HG03108 (cell line): ENCODE data around the gene MREG.
"Not testable (repeated sequence)": the region's sequence is repeated elsewhere in the genome, so short reads cannot be mapped to it uniquely, and the experiment has no call there.

ENCODE experiments used
- ATAC-seq: cut with Tn5 transposase; IDR thresholded peaks from one replicate; pipeline ENCODE4 v1.9.1; 2021; ENCODE audit warnings: moderate library complexity; ENCODE audit not compliant: unreplicated experiment

MREG gene

DNA sequence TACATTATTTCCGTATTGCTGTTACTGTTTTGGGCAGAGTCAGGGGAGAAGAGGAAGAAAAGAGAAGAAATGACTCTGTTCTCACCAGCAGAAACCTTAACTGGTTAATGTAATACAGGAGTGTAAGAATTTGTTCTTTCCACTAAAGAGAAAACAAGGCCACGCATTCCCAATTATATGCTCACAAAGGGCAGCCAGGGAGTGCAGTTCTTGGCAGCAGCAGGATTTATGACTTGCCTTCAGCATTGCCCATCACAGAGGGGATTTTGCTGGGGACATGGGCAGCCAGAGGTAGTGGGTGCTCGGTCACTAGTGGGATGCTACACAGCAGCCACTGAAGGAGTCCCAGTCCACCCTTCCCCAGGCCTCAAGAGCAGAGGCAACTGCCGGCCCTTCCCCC is 18.4 kb downstream of the MREG start:
- no peak for ATAC-seq

GRCh38 chr2:215988556-215989207 is 24.7 kb downstream of the MREG start:
- ATAC-seq: not testable (repeated sequence)

DNA sequence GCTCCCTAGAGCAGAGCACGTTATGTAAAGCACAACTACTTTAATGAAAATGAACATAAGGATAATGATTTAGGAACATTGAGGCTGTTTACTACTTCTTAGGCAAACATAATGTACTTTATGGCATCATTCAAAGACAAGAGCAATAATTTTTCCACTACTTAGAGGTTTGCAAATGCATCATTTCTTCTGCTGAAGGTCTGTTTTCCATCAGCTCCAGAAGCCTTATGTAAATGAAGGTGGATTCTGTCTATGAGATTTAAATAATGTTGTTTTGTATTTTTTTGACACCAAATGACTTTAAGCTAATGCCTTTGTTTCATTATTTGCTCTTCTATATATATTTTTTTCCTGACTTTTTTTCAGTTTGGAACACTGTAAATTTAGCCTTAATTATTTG is 28.1 kb downstream of the MREG start:
- ATAC-seq: no peak

GRCh38 chr2:215984661-215985060 is 28.7 kb downstream of the MREG start:
- no peak for ATAC-seq

GRCh38 chr2:215983581-215984351 is 29.6 kb downstream of the MREG start:
- ATAC-seq: peak; percentile 61

DNA sequence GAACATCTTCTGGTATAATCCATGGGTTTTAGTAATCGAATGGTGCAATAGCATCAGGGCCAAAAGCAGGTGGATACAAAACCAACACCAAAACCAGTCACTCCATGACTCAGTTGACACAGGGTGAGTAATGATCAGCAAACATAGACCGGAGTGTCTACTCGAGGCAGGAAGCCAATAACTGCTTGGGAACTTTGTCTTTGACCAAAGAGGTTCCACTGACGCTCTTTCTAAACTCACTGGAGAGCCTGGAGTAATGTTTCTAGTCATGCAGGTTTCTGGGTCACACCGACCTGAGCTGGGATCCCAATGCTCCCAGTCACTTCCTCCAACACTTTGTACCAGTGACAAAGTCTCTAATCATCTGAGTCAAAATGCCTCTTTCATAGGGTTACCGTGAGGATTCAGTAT is 30.9 kb downstream of the MREG start:
- peak; percentile 49 for ATAC-seq

- ATAC-seq: no peak
These were observed 32.2 kb downstream of the MREG start for GRCh38 chr2:215981115-215981514.

- peak; percentile 38 for ATAC-seq
These were observed 33.7 kb downstream of the MREG start for GRCh38 chr2:215979620-215980019.

DNA sequence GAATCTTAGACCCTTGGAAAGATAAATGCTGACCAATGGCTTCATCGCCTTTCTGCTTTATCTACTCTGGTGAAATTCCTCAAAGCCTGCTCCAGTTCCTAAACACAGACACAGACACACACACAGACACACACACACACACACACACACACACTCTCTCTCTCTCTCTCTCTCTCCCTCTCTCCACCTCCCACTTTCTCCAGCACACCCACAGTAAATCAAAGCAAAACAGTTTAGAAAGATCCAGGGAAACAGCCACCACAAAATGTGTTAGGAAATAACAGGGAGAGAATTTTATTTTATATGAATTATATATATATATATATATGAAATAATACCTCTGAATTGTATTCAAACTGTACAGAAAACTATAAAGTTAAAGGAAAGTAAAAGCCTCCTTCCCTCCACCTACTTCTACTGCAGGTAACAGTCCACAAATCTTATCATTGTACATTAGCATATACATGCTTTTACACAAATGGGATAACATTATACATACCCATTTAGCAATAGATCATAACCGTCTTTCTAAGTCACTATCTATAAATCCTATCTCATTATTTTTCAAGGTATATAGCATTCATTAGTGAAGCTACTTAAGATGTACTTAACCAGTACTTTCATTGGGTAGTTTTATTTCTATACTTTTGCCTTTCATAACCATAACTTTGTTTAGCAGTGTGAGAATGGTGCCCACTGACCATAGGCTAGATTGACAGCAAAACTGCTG is 38.5 kb downstream of the MREG start:
- ATAC-seq: no peak

DNA sequence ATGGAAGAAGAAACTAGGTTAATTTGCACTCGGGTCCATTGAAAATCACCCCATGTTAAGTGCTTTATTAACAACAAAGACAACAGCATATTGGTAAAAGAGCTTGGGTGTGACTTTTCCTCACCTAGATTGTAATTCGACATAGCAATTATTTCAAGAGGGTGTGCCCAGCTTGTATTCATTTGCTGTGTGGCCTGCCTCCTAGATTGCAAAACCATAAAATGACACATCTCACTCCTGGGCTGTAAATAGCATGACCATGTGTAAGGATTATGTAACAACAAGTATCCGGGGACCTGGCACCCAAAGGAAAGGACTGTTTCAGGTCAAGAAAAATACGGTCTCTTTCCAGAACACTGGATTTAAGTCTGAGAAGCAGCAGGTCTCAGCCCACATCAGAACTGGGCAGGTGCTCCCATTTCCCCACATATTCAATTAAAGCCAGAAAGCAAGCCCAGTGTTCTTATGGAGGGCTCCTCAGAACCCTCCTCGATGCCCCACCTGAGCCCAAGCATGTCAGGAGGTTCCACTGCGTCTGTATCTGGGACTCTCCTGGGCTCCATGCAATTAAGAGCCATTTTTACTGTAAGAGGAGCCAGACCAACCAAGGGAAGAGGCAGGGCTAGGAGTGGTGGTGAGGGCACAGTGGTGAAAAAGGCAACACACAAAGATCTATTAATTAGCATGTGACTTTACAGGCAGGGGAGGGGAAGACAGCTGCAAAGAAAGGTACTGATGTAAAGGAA is 39.2 kb downstream of the MREG start:
- no peak for ATAC-seq

DNA sequence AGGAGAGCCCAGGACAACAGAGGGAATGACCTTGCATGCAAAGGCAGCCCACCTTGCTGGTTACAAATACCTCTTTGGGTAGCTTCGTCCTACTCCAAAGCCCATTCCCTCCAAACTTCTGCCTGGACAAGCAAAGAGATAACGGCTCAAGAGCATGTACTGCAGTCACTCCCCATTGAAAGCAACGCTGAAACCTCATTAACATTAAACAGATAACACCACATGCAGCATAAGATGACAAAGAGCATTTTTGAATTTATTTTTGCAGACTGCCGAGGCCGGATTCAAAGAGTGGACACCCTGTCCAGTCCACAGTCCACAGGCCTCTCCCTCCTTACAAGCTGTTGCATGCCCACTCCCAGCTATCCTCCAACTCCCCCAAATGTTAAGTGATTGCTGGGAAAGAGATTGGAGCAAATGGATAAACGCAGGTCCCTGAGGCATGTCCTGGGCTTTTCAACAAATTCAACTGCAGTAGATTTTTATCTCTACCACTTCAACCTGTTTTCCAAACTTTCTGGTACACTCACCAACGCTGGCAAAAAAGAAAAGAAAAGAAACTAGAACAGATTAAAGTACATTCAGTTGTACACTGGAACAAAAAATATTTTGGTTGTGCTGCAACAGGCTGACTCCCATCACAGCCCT is 40.1 kb downstream of the MREG start:
- ATAC-seq: no peak

DNA sequence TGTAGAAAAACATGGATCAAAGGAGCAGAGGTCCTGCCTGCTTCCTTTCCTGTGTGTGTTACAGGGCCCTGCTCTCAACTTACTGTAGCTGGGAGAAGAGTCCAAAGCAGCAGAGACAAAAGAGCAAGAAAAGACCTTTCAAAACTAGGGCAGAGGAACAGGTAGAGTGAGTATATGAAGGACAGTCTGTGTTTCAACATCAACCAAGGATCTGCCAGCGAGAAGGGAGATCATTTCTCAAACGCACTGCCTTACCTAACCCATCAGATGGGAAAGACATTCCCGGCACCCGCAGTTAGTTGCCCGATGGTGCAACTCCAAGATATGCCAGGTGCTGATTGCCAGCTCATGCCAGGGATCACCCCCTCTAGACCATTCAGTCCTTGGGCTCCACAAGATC is 41.7 kb downstream of the MREG start:
- ATAC-seq: no peak

DNA sequence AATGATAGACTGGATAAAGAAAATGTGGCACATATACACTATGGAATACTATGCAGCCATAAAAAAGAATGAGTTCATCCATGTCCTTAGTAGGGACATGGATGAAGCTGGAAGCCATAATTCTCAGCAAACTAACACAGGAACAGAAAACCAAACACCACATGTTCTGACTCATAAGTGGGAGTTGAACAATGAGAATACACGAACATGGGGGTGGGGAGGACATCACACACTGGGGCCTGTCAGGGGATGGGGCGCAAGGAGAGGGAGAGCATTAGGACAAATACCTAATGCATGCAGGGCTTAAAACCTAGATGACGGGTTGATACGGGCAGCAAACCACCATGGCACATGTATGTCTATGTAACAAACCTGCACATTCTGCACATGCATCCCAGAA is 42.5 kb downstream of the MREG start:
- ATAC-seq: not testable (repeated sequence)

- no peak for ATAC-seq
These were observed 42.9 kb downstream of the MREG start for GRCh38 chr2:215970425-215970824.

- no peak for ATAC-seq
These were observed 44.1 kb downstream of the MREG start for GRCh38 chr2:215969131-215969841.

GRCh38 chr2:215968499-215968898 is 44.9 kb downstream of the MREG start:
- ATAC-seq: no peak

GRCh38 chr2:215967590-215968378 is 45.6 kb downstream of the MREG start:
- ATAC-seq: no peak

DNA sequence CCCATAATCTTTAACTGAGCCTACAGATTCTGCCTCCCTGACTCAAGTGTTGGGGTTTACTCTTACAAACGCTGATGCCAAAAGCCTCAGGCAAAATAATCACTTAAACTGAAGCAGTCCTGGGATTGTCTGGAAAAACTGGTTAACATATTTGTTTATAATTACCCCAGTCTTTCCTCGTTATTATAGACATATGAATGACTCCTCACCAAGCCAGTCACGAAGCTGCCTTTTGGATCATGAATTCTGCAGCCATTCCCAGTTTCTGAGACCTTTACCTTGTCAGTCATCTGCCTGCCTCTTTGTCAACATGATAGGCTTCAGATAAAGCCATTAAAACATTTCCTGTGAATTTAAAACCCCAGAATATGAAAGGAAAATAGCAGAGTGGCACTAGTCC is 46.4 kb downstream of the MREG start:
- ATAC-seq: no peak

- ATAC-seq: no peak
These were observed 47.1 kb downstream of the MREG start for GRCh38 chr2:215966274-215966673.
